NB4 (cell line): ENCODE measurements around the gene RAB14.

Source experiments
- DNase-seq: peaks from one replicate; pipeline ENCODE4 v3.0.0; 2010; ENCODE audit warnings: low read depth
- H3K4me3 ChIP-seq: one replicate; pipeline ENCODE4 v1.5.1; 2011; ENCODE audit warnings: mild to moderate bottlenecking, low read depth, low read length, moderate library complexity
- CTCF ChIP-seq: IDR thresholded peaks from one replicate; pipeline ENCODE4 v1.5.1; 2012; ENCODE audit warnings: low read depth, low read length
- MAX ChIP-seq: IDR thresholded peaks from 2 replicates; pipeline ENCODE4 v1.6.1; 2011; ENCODE audit warnings: low read depth, low read length
- MYC ChIP-seq: IDR thresholded peaks from 2 replicates; pipeline ENCODE4 v1.6.1; 2011; ENCODE audit warnings: low read depth, low read length
- POLR2A ChIP-seq: IDR thresholded peaks from 2 replicates; pipeline ENCODE4 v1.6.1; 2011; ENCODE audit warnings: mild to moderate bottlenecking; ENCODE audit not compliant: insufficient read length; ENCODE audit errors: extremely low read depth

RAB14 gene

GRCh38 chr9:121144482-121144881, 57.2 kb downstream of the RAB14 start:
- TF ChIP-seq POLR2A, result no peak
- TF ChIP-seq MAX, result no peak
- TF ChIP-seq CTCF, result no peak
- TF ChIP-seq MYC, result no peak
- H3K4me3 ChIP-seq, result no peak overlapping the region
- no peak for DNase-seq

GRCh38 chr9:121143771-121144170, 57.9 kb downstream of the RAB14 start:
- TF ChIP-seq MYC, result no peak
- TF ChIP-seq POLR2A, result no peak
- no peak for TF ChIP-seq CTCF
- no peak for TF ChIP-seq MAX
- DNase-seq, result no peak

GRCh38 chr9:121141706-121142105, 60.0 kb downstream of the RAB14 start:
- no peak overlapping the region for H3K4me3 ChIP-seq
- no peak for DNase-seq
- TF ChIP-seq POLR2A, result no peak
- no peak for TF ChIP-seq CTCF
- TF ChIP-seq MYC, result no peak
- no peak for TF ChIP-seq MAX

More at GRCh38 chr9:121143771-121144170, 57.9 kb downstream of the RAB14 start:
- no peak overlapping the region for H3K4me3 ChIP-seq

GRCh38 chr9:121141306-121141705, 60.4 kb downstream of the RAB14 start:
- H3K4me3 ChIP-seq, result no peak overlapping the region
- no peak for DNase-seq
- TF ChIP-seq MAX (no peak), MYC (no peak), POLR2A (no peak), CTCF (no peak)

- no peak for TF ChIP-seq CTCF
- TF ChIP-seq POLR2A, result no peak
- TF ChIP-seq MAX, result no peak
- TF ChIP-seq MYC, result no peak
- DNase-seq, result no peak
- H3K4me3 ChIP-seq, result no peak overlapping the region
These were observed 61.5 kb downstream of the RAB14 start for GRCh38 chr9:121140162-121140561.

GRCh38 chr9:121138973-121139372, 62.7 kb downstream of the RAB14 start:
- no peak overlapping the region for H3K4me3 ChIP-seq
- no peak for DNase-seq
- TF ChIP-seq POLR2A, result no peak
- no peak for TF ChIP-seq CTCF
- TF ChIP-seq MYC, result no peak
- TF ChIP-seq MAX, result no peak
